Measurements from ENCODE around the gene MICAL2. TPM values are rescaled to one million over a fixed set of nuclear protein-coding genes. Genes with fewer than 3 reads are reported as not detected.

MICAL2 gene
- total and polyA plus RNA-seq, 2 of the 13 experiments (the other 11 are each of a cell fraction or from before 2014, with no cell fraction given): 0.78 to 1.1 TPM

DNA sequence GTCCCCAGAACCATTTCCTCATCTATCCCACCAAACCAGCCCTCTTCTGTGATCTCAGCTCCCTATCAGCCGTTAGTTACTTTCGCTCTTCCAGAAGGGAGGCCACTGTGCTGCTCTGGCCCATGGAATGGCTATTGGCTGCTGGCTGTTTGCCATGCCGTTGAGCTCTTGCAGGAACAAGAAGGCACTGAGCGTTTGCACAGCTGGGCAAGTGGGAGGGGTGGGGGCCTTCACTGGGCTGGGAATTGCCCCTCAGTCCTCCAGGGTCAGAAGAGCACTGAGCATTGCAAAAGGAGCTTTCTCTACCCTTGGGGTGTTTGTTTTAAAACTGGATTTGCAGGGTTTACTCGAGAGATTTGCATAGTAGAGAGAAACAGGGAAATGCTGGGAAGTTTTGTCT is 137.9 kb downstream of the MICAL2 start (continued):
- TF ChIP-seq, protein P1, sequence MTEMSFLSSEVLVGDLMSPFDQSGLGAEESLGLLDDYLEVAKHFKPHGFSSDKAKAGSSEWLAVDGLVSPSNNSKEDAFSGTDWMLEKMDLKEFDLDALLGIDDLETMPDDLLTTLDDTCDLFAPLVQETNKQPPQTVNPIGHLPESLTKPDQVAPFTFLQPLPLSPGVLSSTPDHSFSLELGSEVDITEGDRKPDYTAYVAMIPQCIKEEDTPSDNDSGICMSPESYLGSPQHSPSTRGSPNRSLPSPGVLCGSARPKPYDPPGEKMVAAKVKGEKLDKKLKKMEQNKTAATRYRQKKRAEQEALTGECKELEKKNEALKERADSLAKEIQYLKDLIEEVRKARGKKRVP (CRISPR knock-in tag; IDR thresholded peaks at IDR 0.05): no peak
- TF ChIP-seq GATAD2A (CRISPR knock-in tag; IDR thresholded peaks at IDR 0.05): 0 out of 2 replicates have a peak, but pooled peaks have one; percentile 33
- TF ChIP-seq EP300 (IDR thresholded peaks at IDR 0.05; ENCODE audit: low read depth in 2 of 2, low read length in 2 of 2): peak in 1 of 2 experiments; percentile 49; a peak in 1 of 4 replicates
- TF ChIP-seq EP300 (CRISPR knock-in tag; IDR thresholded peaks at IDR 0.05; ENCODE audit: borderline replicate concordance): no peak
- no peak for TF ChIP-seq SYNCRIP (IDR thresholded peaks at IDR 0.05; ENCODE audit: insufficient read depth, low read depth, low read length)
- TF ChIP-seq TRIM22 (IDR thresholded peaks at IDR 0.05): no peak
- TF ChIP-seq EHMT2 (IDR thresholded peaks at IDR 0.05; ENCODE audit: borderline replicate concordance, low read depth, low read length): no peak
- TF ChIP-seq HNF4A (CRISPR knock-in tag; IDR thresholded peaks at IDR 0.05): peak; percentile 54
- no peak for TF ChIP-seq SPEN (CRISPR knock-in tag; IDR thresholded peaks at IDR 0.05; ENCODE audit: low read depth)
- TF ChIP-seq FOXP4 (CRISPR knock-in tag; IDR thresholded peaks at IDR 0.05): no peak
- peak; percentile 16; the same call in 1 of the 2 replicates for TF ChIP-seq ZFX (CRISPR knock-in tag; IDR thresholded peaks at IDR 0.05; ENCODE audit: low read depth)
- no peak for TF ChIP-seq ZSCAN12 (CRISPR knock-in tag; IDR thresholded peaks at IDR 0.05)
- 0 out of 2 replicates have a peak, but pooled peaks have one; percentile 37 for TF ChIP-seq ZFP90 (CRISPR knock-in tag; IDR thresholded peaks at IDR 0.05; ENCODE audit: borderline replicate concordance)
- no peak for TF ChIP-seq SRF (IDR thresholded peaks at IDR 0.05; ENCODE audit: low read depth, low read length)
- no peak for TF ChIP-seq ZNF672 (CRISPR knock-in tag; IDR thresholded peaks at IDR 0.05)
- peak; percentile 95 for TF ChIP-seq PATZ1 (CRISPR knock-in tag; IDR thresholded peaks at IDR 0.05)
- no peak for TF ChIP-seq MAFF (IDR thresholded peaks at IDR 0.05; ENCODE audit: low read depth, low read length)
- no peak for TF ChIP-seq STAG1 (CRISPR knock-in tag; IDR thresholded peaks at IDR 0.05)
- TF ChIP-seq ZBTB25 (CRISPR knock-in tag; IDR thresholded peaks at IDR 0.05): no peak
